Activated CD8-positive, alpha-beta memory T cell treated with anti-CD3 and anti-CD28 coated beads, Interleukin-2, amount 50 U/mL, for 24 hours (primary cell): ENCODE results near the gene UTS2B.

Experiments used
- DNase-seq: peaks from one replicate; pipeline ENCODE4 v3.0.0-alpha.2; 2020; ENCODE audit errors: extremely low read depth

The UTS2B gene

GRCh38 chr3:191238321-191238817 is 92.0 kb downstream of the UTS2B start:
- no peak for DNase-seq

- no peak for DNase-seq
Measured at GRCh38 chr3:191237047-191237882, 93.1 kb downstream of the UTS2B start.

DNA sequence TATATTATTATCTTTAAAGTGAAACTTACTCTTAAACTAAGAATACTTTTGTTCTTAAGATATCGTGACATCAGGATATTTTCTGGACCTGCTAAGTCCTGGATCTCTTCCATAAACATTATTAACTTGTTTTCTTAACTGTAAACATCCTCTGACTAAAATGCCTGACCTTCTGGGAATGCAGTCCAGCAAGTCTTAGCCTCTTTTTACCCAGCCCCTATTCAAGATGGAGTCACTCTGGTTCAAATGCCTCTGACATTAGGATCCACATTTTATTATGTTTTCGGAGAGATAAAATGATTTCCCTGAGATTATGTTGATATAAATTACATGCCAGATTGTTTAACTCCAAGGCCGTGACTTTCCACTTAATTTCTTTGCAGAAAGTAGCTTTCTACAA is 93.7 kb downstream of the UTS2B start:
- no peak for DNase-seq

DNA sequence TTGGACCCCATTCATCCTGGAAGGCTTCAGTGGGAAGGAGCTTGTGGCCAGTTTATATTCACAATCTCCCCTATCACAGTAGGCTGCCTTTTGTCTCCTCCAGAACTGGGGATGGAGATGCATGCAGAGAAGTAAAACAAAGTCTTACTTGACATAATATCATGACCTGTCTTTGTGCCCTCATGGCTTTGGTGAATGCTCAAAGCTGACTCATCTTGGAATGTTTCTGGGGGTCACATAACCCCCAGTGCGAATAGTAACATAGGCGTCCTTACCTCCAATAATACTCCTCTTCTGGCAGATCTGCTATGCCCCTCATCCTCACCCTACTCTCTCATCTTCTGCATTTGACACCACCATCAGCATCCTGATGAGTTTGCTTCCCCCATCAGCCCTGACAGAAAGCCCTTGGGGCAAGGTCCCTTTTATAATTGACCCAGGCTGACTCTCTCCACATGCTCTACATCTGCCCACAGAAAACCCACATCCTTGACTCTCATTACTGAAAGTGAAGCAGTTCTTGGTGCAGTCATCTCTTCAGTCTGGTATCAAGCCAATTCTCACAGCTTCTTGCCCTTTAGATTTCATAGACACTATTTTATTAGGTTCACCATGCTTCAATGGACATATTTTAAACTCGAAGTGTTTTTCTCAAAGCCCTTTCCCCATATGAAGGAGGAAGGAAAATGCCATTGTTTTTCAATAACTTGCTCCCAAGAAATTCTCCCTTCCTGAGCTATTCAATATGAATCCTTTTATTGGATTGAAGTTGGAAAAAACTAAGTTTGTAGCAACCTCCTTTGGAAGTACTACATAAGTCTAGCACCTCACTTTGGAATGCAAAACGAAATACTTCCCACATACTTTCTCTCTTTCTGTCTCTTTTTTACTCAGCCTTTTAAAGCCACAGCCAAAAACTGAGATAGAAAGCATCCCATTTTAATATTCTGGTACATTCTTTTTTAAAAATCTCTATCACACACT is 94.7 kb downstream of the UTS2B start:
- no peak for DNase-seq

DNA sequence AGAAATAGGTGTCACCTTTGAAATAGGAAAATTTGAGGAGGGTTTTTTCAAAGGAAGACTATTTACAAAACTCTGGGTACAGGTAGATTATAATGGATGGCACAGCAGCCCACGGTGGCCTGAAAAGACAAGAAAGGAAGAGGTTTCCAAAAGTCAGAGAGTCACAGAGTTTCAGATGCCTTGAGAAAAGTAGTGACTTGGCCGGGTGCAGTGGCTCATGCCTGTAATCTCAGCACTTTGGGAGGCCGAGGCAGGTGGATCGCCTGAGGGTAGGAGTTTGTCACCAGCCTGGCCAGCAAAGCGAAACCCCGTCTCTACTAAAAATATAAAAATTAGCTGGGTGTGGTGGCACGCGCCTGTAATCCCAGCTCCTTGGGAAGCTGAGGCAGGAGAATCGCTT is 96.1 kb downstream of the UTS2B start:
- DNase-seq: no peak

DNA sequence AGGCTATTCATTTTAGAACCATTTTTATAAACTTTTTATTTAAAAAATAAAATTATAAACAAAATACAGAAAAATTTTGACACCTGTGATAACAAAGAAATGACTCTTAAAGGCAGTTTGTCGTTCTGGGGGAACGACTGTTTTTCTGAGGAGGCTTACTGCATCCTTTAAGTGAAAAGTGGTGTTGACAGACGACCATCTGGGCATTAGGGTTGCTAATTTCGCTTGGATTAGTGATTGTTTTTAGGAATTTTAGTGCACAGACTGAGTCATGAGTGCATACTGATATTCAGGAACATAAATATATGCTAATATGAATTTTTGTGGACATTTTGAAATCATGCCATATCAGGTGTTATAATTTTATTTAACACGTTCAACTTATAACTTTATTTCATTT is 102.8 kb downstream of the UTS2B start:
- no peak for DNase-seq

GRCh38 chr3:191221638-191222037 is 108.7 kb downstream of the UTS2B start:
- DNase-seq: no peak

- DNase-seq: no peak
Measured at GRCh38 chr3:191220908-191221307, 109.4 kb downstream of the UTS2B start.

DNA sequence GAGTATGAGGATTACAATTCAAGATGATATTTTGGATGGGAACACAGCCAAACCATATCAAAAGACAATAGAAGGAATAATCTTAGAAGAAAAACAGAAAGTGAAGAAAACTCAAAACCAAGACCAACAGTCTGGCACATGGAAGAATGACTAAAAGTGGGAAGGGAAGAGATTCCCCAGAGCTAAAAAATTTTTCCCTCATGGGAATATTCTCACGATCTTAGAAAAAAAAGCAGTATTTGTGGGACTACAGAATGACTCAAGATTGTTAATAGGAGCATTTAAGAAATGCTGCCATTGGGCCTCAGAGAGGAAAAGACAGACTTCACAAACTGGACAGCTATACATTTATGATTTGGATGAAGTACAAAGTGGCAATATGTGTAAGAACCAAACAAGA is 113.0 kb downstream of the UTS2B start:
- no peak for DNase-seq
